GM19397 (cell line): ENCODE results near the gene FGD5.

ENCODE experiments used
- ATAC-seq: cut with Tn5 transposase; IDR thresholded peaks from one replicate; pipeline ENCODE4 v1.9.1; 2021; ENCODE audit warnings: mild to moderate bottlenecking, moderate library complexity; ENCODE audit not compliant: unreplicated experiment

The FGD5 gene

DNA sequence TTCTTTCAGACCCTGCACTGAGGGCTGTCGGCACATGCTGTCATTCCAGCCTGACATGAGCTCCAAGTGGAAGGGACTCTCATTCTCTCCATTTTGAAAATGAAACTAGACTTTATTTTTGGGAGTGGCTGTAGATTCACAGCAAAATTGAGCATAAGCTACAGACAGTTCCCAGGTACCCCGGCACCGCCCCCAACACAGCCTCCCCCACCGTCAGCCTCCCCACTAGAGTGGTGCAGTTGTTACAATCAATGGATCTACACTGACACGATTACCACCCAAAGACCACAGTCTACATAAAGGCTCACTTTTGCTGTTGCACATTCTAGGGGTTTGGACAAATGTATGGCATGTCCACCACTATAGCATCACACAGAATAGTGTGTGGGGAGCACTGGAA lies 29.5 kb upstream of the FGD5 start:
- no peak for ATAC-seq

DNA sequence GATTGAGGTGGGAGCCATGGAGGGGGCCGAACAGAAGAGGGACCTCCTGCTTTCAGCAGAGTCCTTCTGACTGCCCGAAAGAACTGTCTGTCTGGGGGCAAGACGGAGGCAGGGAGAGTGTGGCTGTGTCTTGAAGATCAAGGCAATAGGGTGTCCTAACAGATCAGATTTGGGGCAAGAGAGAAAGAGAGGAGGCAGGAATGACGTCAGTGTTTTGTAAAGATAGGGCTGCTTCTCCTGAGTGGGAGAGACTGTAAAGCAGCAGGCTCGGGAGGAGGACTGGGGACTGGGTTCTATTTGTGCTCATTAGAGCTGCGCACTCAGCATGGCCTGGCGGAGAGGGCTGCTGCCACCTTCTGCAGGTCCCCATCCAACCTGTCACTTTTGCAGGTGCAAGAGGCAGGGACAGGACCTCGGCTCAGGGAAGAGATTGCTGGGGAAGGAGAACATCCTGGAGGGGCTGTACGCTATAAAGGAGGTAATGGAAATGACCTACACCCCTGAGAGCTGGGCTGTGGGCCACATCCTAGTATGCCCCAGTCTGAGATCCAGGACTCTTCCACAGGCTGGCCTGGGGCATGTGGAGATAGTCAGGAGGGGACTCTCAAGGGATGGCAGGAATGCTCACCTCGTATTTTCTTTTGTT lies 29.0 kb upstream of the FGD5 start:
- no peak for ATAC-seq

- ATAC-seq: no peak
Measured at GRCh38 chr3:14791343-14791945, 27.3 kb upstream of the FGD5 start.

- no peak for ATAC-seq
Measured at GRCh38 chr3:14792691-14793121, 26.1 kb upstream of the FGD5 start.

- no peak for ATAC-seq
Measured at GRCh38 chr3:14793126-14793857, 25.5 kb upstream of the FGD5 start.

DNA sequence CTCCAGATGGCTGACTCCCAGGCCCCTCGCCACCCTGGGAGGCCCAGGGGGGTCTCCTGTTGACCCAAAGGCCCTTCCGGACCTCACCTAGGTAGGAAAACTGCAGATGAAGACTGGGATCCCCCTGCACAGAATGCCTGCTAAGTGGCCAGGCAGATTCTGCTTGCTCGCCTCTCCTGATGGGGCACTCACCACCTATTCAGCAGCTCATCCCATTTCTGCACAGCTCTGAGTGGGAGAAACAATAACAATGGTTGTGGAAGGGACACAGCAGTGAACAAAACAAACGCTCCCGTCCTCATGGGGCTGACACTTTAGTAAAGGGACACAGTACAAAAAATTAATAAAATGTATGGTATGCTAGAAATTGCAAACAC lies 24.9 kb upstream of the FGD5 start:
- ATAC-seq: no peak

DNA sequence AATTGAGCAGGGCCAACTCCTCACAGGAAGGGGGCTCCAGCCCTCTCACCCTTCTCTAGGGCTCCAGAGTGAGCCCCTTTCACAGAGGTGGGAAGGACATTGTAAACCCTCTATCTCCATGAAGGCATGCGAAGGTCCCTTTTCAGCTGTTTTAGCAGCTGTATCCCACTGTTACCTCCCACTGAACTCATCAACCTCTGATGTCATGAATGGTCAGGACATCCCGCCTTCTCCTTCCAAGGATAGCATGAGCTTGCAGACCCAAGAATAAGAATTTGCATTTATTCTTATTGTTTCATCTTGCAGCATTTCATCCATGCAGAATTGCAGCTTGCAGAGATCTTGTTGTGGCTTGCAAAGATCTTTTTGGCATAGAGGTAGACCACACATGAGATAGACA lies 24.3 kb upstream of the FGD5 start:
- ATAC-seq: no peak

GRCh38 chr3:14795996-14796395 lies 22.8 kb upstream of the FGD5 start:
- no peak for ATAC-seq

DNA sequence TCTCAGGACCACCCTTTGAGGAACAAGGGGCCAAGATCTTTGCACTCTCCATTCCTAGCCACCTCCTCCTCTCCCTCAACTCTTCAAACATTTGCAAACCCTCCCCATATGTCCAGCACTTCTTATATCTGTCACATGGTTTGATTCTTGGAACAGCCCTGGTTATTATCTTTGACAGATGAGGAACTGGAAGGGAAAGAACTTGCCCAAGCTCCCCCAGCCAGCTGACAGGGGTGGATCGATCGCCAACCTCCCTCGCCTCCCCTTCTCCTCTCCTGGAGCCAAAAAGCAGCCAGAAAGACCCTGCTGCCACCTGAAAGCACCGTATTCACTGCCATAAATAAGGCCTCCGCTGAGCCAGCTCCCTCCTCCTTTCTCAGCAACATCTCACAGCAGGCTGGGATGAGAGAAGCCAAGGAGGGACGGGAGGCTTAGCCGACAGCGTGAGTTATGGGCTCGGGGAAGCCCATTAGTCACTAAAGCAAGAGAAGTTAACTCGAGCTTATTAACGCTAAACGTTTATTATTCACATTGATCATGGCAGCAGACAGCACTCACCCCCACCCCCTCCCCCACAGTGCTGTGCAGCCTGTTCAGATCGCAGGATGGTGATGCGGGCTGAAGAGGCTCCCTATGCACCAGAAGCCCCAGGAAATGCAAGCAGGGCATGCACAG lies 22.2 kb upstream of the FGD5 start:
- ATAC-seq: no peak

DNA sequence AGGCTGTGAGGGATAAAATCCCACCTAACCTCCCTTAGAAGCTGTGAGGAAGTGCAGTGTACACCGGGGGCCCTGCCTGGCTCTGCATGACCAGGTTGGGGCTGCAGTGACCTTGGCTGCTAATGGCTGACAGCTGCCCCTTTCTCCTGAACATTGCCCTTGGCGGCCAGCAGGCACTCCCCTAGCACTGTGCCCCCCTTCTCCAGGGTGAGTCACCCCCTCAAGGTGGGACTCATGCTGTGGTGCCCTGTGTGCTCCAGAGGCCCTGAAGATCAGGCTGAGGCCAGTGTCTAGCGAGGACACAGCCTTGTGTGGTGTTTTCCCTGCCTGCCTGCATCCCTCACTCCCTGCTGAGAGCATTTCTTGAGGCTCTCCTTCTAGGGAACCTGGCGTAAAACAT lies 21.0 kb upstream of the FGD5 start:
- no peak for ATAC-seq

DNA sequence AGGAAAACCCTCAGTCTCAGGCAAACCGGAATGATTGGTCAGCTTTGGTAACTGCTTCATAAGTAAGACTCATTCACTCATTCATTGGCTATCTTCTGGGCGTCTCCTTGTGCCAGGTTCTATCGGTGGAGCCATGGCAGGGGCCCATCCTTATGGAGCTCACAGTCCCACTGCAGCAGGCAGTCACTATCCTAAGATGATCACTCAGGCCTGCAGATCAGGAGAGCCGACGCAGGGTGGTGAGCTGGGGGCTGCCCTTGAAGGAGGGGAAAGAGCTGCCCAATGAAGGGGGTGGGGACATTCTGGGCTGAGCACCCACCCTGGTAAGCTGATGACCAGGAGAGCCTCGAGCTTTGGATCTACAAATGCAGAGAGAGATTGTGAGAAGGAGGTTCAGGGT lies 20.5 kb upstream of the FGD5 start:
- ATAC-seq: no peak

GRCh38 chr3:14799146-14799545 lies 19.6 kb upstream of the FGD5 start:
- ATAC-seq: no peak

- ATAC-seq: no peak
Measured at GRCh38 chr3:14801031-14801430, 17.7 kb upstream of the FGD5 start.

DNA sequence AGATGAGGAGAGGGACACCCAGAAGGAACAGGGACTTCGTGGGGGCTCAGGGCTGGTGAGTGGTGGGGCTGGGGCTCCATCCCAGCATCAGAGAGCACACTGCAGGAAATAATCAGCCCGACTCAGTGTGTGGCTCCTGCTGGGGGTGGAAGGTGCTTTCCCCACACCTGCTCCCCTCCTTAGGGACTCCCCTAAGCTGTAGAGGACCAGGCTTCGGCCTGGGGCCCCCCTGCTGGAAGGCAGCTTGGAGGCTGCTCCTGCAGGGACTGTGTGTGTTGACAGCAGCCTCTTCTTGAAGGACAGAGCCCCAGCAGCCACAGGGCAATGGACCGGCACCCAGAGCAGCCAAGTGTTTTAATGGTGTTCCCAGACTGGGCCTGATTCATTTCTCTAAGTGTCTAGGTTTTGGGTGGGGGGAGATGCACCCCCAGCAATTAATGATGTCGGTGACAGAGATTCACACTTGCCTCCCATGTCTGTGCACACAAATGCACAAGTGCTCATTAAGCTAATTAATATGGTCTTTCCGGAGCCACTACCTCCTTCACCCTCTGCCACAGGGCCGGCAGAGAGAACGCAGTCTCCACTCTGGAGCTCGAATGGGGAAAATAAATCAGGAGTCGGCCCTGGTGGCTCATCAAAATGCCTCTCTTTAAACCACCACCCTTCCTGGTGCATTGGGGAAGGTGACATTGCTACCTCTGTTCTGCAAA lies 16.9 kb upstream of the FGD5 start:
- no peak for ATAC-seq

- no peak for ATAC-seq
Measured at GRCh38 chr3:14802381-14802731, 16.4 kb upstream of the FGD5 start.

DNA sequence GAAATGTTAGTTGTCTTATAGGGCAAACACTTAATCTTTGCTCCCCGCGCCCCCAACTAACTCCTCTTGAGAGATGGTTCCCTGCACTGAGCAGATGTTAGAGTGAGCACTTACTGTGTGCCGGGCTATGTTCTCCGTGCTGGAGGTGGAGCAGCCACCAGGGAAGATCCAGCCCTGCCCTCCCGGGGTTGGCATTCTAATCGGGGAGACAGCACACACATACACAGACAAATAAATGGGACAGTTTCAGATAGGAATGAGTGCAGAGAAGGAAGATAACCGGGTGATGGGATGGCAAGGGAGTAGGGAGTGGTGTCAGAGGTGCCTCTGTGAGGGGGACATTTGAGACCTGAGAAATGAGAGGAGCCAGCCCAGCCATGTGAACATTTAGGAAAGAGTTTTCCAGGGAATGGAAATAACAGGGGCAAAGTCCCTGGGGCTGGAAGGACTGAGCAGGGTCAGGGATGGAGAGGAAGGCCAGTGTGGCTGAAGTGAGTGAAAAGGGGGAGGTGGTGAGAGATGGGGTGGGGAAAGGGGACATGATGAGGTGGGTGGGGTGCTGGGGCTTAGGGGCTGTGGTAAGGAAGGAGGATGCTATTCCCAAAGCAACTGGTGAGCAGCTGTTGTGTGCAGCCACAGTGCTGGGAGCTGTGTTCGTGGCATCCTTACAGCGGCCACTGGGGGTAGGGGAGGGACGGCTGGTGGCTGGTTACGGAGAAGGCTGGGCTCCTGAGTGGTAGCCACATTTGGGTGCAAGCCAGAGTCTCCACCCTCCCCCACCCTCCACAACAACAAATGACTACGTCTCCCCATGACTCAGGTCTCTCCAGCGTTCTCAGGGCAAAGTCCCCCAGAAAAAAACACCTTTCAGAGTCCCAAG lies 15.4 kb upstream of the FGD5 start:
- ATAC-seq: no peak

DNA sequence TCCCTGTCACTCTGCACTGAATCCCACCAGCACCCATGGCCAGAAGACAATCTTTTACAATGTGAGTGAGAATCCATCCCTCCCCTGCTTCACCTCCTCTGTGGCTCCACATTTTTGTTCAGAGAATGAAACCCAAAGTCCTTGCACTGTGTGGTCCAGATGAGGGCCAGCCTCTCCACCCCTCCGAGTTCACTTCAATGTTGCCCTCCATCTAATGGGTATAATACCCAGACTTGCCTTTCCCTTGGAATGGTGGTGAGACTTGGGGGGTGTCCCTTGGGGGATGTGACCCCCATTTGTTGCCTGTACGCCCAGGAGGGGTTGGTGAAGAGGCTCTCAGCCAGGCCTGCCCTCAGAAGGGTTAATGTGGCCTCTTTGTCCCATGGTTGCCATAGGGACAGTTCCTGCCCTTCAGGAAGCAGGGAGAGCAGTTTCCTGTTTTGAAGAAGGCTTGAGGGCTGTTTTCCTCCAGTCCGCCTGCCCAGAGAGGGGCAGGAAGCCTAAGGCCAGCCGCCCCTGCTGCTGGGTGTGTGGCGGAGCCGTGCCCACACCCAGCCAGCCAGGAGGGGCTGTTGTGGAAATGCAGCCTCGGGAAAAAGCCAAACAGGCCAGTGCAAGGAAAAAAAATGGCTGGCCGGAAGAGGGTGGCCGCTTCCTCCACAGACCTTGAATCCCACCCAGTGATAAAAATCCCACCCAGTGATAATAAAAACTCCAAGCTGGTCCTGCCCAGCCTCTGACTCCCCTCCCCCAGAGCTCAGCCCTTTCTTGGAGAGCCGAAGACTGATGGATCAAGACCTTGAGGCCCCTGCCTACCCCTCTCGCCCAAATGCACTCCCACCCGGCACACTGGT lies 14.6 kb upstream of the FGD5 start:
- no peak for ATAC-seq

DNA sequence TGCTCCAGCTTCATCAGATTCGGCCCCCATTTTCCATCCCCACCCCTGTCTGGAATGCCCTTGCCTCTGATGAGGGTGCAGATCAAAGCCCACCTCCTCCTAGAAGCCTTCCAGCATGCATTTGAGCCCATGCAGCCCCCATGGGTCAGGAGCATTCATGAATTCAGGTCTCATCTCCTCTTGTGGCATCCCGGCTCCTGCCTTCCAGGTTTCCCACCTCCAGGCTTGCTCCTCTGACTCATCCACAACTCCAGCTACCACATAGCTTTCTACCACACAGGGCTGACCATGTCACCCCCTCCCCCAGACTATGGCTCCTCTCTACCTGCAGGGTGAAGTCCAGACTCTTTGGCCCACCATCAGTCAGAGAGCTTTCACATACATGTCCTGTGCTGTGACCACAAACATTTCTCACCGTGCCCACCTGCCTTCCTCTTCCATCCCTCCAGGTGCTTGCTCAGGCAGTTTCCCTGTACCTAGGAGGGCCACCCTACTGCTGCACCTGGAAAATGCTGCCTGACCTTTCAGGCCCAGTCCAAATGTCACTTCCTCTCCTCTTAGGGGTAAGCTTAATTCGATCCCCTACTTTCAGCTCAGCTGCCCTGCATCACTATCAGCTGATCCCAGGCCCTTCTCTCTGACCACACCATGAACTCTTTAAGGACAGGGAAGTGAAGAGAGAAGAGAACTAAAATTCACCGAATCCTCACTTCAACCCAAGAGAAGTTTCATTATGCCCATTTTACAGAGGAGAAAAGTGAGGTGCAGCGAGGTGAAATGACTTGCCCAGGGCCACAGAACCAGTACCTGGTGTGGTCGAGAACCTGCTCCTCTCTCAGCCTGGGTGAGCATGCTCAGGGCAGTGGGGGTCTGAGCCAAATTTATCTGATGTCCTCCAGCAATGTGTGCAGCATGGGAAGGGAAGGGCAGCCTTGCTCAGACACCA lies 13.7 kb upstream of the FGD5 start:
- no peak for ATAC-seq
